Measurements from ENCODE around the gene CITED4. TPM values are rescaled to one million over a fixed set of nuclear protein-coding genes. Genes with fewer than 3 reads are reported as not detected.
A peak's percentile ranks its signal among the peaks of the same experiment; 100 is the strongest.

Gene CITED4
- total RNA-seq, 1 experiment from 2014 or later, result 1.8 TPM

DNA sequence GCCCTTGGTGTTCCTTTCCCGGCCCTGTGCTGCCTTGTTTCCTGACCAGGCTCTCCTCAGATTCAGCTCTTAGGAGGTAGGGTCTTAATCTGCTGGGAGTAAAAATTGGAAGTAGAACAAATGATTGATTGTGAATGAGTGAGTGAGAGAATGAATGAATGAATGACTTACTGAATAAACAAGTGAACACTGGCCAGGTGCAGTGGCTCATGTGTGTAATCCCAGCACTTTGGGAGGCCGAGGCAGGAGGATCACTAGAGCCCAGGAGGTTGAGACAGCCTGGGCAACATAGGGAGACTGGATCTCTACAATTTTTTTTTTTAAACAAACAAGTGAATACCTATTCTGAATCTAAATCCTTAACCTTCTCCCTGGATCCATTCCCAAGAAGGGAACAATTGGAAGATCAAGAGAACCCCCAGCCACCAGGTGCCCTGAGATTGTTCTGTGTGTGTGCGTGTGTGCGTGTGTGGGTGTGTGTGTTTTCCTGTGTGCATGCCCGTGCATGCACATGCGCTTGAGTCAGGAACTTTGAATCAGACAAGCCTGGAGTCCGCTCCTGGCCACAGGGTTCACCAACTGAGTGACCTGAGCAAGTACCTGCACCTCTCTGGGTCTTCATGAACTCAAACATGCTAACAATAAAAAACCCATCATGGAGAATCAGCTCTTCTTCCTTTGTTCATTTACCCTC, 24.3 kb upstream of the CITED4 start:
- DNase-seq (ENCODE audit: low read depth), result no peak

DNA sequence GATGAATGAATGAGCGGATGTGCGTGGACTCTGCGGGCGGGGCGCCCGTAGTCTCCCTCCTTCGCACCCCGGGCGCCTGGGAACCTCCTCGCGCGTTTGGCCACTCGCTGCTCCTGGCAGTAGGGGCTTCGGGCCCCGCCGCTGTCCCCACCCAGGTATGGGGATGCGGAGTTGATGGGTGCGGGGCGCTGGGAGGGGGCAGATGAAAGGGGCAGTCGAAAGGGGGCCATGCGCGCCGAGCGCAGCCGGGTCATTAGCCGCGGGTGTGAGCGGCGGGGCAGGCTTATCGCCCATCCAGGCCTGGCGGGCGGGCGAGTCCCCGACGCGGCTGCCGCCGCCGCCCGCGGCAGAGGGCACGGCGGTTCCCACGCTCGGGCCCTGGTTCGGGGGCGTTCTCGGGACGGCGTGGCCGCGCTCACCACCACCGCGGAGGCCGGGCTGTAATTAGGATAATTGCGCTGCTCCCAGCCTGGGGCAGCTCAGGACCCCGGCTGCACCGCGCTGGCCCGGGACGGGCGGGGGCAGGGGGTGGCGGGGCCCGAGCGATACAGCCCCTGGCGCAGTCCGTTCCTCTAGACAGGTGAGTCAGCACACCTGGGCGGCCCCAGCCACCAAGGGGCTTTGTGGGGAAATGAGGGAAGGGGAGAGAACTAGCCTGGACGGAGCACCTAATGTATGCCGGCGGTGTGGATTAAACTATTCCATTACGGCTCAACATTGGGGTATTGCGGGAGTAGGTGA, 22.1 kb upstream of the CITED4 start:
- no peak for DNase-seq (ENCODE audit: low read depth)

GRCh38 chr1:40880813-40881549, 18.8 kb upstream of the CITED4 start:
- no peak for DNase-seq (ENCODE audit: low read depth)

DNA sequence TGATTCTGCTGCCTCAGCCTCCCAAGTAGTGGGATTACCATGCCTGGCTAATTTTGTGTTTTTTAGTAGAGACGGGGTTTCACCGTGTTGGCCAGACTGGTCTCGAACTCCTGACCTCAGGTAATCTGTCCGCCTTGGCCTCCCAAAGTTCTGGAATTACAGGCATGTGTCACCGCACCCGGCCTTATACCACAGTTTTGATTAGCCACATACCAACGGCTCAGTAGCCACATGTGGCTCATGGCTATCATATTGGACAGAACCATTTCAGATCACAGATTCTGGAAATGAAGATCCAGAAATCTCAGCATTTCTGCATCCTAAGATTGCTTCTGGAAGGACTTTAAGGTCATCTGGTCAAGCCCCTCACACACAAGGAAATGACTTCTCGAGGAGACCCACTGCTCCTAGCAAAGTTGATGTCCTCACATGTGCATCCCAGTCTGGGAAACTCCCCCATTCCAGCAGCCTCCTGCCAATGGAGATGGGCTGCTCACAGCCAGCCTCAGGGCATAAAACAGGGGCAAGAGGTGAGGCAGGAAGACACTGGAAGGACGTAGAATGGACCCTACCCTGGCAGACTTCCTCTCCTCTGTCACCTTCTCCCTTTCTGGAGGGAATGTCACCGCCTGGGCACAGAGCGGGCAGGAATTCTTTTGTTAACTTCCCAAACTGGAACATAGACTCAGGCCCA, 17.5 kb upstream of the CITED4 start:
- no peak for DNase-seq (ENCODE audit: low read depth)

DNA sequence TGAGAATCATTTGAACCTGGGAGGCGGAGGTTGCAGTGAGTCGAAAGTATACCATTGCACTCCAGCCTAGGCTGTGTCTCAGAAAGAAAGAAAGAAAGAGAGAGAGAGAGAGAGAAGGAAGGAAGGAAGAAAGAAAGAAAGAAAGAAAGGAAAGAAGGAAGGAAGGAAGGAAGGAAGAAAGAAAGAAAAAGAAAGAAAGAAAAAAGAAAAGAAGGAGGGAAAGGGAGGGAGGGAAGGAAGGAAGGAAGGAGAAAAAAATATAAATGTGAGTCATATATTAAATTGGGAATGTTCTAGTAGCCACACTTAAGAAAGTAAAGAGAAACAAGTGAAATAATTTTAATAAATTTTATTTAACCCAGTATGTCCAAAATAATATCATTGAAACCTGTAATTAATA, 16.7 kb upstream of the CITED4 start:
- no peak for DNase-seq (ENCODE audit: low read depth)

DNA sequence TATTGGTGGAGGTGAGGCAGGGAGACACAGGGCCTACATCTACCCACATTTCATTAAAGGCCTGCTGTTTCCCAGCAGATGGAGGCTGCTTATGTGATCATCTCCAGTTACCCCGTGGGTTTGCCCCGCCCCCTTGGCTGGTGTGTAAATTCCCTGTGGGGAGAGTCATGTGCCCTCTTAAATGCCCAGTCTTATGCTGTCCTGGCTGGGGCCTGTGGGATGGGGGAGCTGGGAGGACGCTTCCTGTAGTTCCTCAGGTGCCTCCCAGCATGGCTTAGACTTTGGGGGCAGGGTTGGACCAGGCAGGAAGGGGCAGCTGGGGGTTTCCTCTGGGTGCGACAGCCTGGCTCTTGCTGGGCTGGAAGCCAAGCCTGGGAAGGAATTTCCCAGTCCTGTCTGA, 15.5 kb upstream of the CITED4 start:
- peak; percentile 95 for DNase-seq (ENCODE audit: low read depth)

DNA sequence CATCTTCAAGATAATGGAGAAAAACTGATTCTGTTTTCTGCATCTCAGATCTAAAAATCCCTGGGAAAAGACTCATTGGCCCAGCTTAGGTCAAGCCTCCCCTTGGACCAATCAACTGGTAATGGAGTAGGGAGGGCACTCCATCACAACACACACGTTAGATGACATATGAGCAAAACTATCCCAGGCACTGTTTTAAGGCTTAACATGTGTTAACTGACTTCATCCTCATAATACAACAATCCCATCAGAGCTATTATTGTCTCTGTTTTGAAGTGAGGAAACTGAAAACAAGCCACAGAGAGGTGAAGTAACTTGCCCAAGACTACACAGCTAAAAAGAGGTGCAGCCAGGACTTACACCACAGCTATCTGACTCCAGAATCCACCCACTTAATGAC, 14.7 kb upstream of the CITED4 start:
- DNase-seq (ENCODE audit: low read depth), result no peak

GRCh38 chr1:40876436-40876761, 14.2 kb upstream of the CITED4 start:
- DNase-seq (ENCODE audit: low read depth), result no peak

GRCh38 chr1:40873863-40874472, 11.8 kb upstream of the CITED4 start:
- DNase-seq (ENCODE audit: low read depth), result no peak

GRCh38 chr1:40872276-40872675, 10.1 kb upstream of the CITED4 start:
- DNase-seq (ENCODE audit: low read depth), result no peak

DNA sequence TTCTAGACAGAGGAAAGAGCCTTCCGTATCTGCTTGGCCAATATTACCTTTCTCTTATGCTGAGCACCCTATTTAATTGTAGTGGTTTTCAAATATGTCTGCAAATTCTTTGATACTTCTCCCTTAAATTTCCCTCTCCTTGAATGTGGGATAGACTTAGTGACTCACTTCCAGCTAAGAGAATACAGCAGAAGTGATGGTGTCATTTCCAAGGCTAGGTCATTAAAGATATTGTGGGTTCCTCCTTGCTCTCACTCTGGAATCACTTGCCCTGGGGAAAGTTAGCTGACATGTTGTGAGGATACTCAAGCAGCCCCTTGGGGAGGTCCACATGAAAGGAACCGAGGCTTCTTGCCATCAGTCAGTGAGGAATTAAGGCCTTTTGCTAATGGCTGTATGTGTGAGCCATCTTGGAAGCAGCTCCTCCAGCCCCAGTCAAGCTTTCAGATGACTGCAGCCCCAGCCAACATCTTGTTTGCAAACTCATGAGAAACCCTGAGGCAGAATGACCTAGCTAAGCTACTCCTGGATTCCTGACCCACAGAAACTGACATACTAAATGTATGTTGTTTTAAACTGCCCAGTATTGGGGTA, 8.1 kb upstream of the CITED4 start:
- peak; percentile 52 for DNase-seq (ENCODE audit: low read depth)

GRCh38 chr1:40868051-40868723, 6.0 kb upstream of the CITED4 start:
- DNase-seq (ENCODE audit: low read depth), result peak; percentile 68

DNA sequence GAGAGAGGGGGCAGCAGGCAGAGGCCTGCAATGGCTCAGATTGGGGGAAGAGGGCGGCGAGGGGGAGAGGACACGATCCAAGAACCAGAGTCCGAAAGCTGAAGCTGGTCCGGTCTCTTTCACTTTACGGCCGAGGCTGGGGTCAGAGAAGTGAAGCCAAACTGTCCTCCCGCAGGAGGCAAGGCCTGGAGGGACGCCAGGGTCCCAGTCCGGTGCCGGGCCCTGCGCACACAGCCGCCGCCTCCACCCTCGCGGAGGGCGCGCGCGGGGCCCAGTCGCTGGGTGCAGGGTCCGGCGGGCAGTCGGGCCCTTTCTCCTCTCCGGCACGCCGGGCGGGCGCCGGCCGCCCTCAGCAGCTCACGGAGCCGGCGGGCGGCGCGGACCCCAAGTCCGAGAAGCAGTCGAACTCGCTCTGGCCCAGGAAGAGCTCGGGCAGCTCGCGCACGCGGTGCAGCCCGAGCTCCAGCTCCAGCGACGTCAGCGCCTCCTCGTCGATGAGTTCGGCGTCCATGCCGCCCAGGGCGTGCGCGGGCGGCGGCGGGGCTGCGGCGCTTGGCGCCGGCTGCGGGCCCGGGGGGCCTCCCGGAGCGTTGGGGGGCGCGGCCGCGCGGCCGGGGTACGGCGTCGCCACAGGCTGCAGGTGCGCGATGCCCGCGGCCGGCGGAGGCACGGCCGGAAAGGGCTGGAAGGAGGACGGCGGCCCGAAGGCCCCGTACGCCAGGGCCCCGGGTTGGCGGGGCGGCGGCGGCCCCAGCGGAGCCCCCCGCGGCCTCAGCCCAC, 749 bp downstream of the CITED4 start:
- DNase-seq (ENCODE audit: low read depth), result no peak

DNA sequence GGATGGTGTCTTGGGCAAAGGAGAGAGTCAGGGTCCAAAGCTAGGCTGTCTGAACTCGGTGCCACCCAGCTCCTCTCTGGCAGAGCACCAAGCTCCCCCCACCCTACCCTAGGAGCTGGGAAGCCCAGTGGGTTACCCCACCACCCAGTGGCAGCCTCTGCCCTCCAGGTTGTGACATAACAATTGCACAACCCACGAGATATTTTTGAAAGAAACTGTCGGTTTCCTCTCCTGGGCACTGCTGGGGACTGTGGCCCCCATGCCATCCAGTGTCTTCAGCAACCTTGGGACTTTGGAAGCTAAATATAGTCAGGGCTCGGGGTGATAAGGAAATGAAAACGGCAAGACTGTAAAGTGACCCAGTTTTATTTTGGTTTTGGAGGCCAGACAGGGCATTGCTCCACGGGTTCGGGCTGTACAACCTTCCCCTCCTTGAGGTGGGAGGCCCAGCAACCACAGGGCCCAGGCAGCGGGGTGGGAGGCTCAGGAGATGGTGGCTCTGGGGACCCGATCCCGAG, 1.4 kb downstream of the CITED4 start:
- DNase-seq (ENCODE audit: low read depth), result no peak

DNA sequence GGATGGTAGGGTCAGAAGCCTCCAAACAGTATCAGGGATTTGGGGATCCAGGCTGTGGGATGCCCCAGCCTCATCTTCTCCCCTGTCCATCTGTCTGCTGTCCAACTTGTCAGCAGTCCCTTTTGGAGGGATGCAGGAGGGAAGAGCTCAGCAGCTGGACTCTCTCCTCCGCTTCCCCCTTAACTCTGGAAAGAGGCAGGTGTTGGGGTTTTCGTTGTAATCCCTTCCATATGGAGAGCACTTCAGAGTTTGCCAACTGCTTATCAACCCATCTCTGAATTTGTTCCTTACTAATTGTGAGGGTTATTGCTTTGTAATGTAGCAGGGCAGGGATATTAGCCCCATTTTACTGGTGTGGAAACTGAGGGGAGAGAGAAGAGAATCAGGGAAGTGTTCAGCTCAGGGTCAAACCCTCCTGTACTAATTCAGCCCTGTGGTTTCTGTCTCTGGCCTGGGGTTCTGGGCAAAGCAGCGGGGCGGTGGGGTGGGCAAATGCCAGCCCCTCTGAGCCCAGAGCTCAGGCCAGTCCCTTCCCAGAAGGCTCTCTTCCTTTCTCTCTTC, 3.2 kb downstream of the CITED4 start:
- DNase-seq (ENCODE audit: low read depth), result no peak

- no peak for DNase-seq (ENCODE audit: low read depth)
Measured at GRCh38 chr1:40857737-40858136, 4.4 kb downstream of the CITED4 start.

DNA sequence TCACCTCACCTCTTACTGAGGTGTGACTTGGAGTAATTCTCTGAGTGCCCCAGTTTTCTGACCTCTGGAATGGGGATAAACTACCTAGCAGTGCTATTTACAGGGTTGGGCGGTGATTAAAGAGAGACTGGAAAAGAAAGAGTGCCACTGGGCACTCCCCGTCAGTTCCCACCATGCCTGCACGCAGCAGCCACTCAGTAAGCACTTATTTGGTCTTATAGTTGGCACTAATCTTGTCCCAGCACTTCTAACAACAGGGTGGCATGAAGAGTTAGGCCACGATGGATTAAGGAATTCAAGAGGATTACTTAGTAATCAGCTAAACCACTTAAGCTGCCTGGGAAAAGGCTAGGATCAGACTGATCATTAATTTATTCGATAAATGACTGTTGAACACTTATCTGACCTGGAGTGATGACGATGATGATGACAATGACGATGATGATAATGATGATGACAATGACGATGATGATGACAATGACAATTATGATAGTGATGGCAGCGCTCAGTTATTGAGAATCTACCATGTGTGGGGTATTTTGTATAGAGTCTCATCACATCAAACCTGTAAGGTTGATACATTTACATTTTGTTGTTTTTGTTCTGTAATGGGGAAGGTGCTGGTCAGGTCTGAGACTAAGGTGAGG, 5.4 kb downstream of the CITED4 start:
- DNase-seq (ENCODE audit: low read depth), result no peak

DNA sequence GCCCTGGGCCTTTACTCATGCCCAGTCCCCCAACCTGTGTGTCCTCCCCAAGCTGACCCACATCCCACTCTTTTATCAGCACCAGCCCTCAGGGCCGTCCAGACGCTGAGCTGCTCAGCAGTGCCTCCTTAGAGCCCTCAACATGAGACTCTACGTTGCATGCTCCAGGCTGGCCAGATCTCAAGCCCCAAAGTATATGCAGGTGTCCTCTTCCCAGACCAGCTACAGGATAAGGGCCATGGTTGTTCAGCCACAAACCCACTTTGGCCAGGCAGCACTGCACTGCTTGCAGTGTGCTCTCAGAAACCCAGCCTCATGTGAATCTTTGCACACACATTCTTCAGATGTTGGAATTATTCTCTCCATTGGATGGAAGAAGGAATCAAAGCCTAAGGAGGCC, 6.0 kb downstream of the CITED4 start:
- DNase-seq (ENCODE audit: low read depth), result no peak

DNA sequence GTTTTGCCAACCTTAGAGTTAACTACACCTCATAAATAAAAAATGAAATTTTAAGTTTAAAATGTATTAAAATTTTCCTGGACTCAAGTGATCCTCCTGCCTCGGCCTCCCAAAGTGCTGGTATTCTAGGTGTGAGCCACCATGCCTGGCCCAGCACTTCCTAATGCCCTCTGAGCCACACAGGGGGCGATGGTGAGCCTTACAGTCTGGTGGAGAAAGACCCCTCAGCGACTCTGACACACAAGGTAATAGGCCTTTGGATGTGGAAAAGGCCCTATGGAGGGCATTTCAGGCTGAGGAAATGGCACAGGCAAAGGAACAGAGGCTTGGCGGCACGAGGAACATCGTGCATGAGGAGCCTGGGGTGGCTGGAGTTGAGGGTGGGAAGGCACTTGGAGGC, 6.7 kb downstream of the CITED4 start:
- no peak for DNase-seq (ENCODE audit: low read depth)

Measured in LHCN-M2 (cell line).